Smooth muscle cell (in vitro differentiated cells): ENCODE results near the gene GADL1. TPM values are rescaled to one million over a fixed set of nuclear protein-coding genes. Genes with fewer than 3 reads are reported as not detected.

Experiments used
- DNase-seq: peaks from one replicate; lab custom pipeline; 2025; ENCODE audit not compliant: unreplicated experiment; lab: John Stamatoyannopoulos, UW
- H2AFZ ChIP-seq: fragments of 200-600 bp; sonication (generic); 2 replicates; pipeline ENCODE4 v1.6.0; 2016; ENCODE audit warnings: antibody characterized with exemption, low read depth, mild to moderate bottlenecking
- H3F3A ChIP-seq: fragments of 200-600 bp; sonication (generic); 2 replicates; pipeline ENCODE4 v1.6.0; 2017; ENCODE audit warnings: antibody characterized with exemption, low read depth
- H3K27ac ChIP-seq: fragments of 200-600 bp; sonication (generic); 2 replicates; pipeline ENCODE4 v1.5.1; 2016; ENCODE audit warnings: low read depth, mild to moderate bottlenecking
- H3K27me3 ChIP-seq: fragments of 200-600 bp; sonication (generic); 2 replicates; pipeline ENCODE4 v1.6.1; 2016; ENCODE audit warnings: low read depth, mild to moderate bottlenecking
- H3K36me3 ChIP-seq: fragments of 200-600 bp; sonication (generic); 2 replicates; pipeline ENCODE4 v1.5.1; 2016; ENCODE audit warnings: low read depth
- H3K4me1 ChIP-seq: fragments of 200-600 bp; sonication (generic); 2 replicates; pipeline ENCODE4 v1.5.1; 2016; ENCODE audit warnings: low read depth
- H3K4me2 ChIP-seq: fragments of 200-600 bp; sonication (generic); 2 replicates; pipeline ENCODE4 v1.6.0; 2016; ENCODE audit warnings: mild to moderate bottlenecking
- H3K4me3 ChIP-seq: fragments of 200-600 bp; sonication (generic); 2 replicates; pipeline ENCODE4 v1.5.1; 2016; ENCODE audit warnings: mild to moderate bottlenecking
- H3K79me2 ChIP-seq: fragments of 200-600 bp; sonication (generic); 2 replicates; pipeline ENCODE4 v1.6.0; 2016; ENCODE audit warnings: low read depth, mild to moderate bottlenecking
- H3K9ac ChIP-seq: fragments of 200-600 bp; sonication (generic); 2 replicates; pipeline ENCODE4 v1.6.0; 2016; ENCODE audit warnings: low read depth
- H3K9me3 ChIP-seq: fragments of 200-600 bp; sonication (generic); replicated peaks from 2 replicates; pipeline ENCODE4 v1.5.1; 2016; ENCODE audit warnings: low read depth
- H4K20me1 ChIP-seq: fragments of 200-600 bp; sonication (generic); 2 replicates; pipeline ENCODE4 v1.6.0; 2016; ENCODE audit warnings: low read depth
- CTCF ChIP-seq: fragments of 200-600 bp; sonication (generic); IDR thresholded peaks from 2 replicates; pipeline ENCODE4 v1.5.1; 2017; ENCODE audit warnings: borderline replicate concordance, mild to moderate bottlenecking, antibody characterized with exemption; ENCODE audit not compliant: insufficient read depth, poor library complexity, severe bottlenecking
- WGBS: methylation state at CpG from one replicate; pipeline ENCODE4 v1.1.7; 2016; ENCODE audit warnings: low lambda C conversion rate; 5-methylcytosine and 5-hydroxymethylcytosine counted together
- polyA plus RNA-seq: library from polyadenylated mRNA; unstranded; fragments of >200 nt; fragmentation: Nextera tagmentation; extraction: Ambion mirVana; gene quantifications from 2 replicates; pipeline ENCODE4 v1.2.1, GENCODE V29; 2016
- total RNA-seq: library from RNA; depleted of rRNA; stranded (reverse); fragments of >200 nt; gene quantifications from 2 replicates; pipeline ENCODE4 v1.2.3, GENCODE V29; 2014

Gene GADL1
- total and polyA plus RNA-seq, 2 experiments from 2014 or later, result not detected

DNA sequence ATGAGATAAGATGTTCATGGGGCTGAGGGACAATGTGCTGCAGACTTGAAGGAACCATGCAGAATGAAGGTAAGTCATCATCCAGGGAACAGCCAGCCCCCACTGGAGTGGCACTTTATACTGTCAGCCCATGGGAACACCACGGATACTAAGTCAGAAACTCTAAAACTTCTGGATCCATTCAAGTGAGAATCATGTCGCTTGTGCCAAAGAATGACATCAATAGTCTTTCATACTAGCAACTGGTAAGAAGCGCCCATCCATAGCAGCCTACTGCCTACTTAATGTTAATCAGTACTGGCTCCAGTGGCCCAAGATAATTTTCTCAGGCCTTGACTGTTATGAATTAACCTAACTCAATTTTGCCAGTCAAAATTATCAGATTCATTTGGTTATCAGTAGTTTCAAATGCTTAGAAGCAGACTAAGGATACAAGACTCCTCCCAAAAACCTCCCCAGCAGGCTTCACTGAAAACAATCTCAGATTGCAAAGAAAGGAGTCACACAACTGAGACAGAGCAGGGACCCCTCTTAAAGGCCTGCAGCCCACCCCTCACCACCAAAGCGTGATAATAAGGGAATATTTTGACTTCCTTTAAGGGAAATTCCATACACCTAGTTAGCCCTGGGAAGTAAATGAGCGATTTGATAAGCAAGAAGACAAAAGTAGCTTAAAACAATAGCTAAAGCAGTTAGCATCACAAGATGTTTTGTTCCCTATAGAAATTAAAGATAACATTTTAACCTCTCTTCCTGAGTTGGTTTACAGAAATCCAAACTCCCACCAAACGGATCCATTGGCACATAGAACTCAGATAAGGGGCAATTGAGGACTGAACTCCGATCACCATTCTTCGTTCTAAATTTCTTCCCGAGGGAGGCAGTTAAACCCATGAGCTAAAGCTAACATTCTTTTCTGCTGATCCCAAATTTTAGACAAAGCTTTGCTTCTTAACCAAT is 189.2 kb downstream of the GADL1 start:
- H3K9ac ChIP-seq, result no peak overlapping the region
- DNase-seq, result no peak
- TF ChIP-seq CTCF, result no peak

GRCh38 chr3:30702828-30703397 is 191.5 kb downstream of the GADL1 start:
- Histone ChIP-seq H3K36me3 (no peaks in the 10 kb centered on the region), H3K4me2 (no peak overlapping the region), H3K9me3 (no peaks in the 10 kb centered on the region), H3K27ac (no peak overlapping the region), H3K79me2 (no peaks in the 10 kb centered on the region), H3K4me1 (no peaks in the 10 kb centered on the region), H3K27me3 (no peaks in the 10 kb centered on the region), H3K9ac (no peak overlapping the region), H3F3A (no peaks in the 10 kb centered on the region), H3K4me3 (no peak overlapping the region), H4K20me1 (no peaks in the 10 kb centered on the region), H2AFZ (no peak overlapping the region)
- WGBS, result 93% methylated on average over 2 of the region's 2 CpGs
- no peak for TF ChIP-seq CTCF
- no peak for DNase-seq

More for the DNA sequence above, 189.2 kb downstream of the GADL1 start:
- Histone ChIP-seq H3F3A (no peaks in the 10 kb centered on the region), H3K4me2 (no peak overlapping the region), H3K79me2 (no peaks in the 10 kb centered on the region), H3K4me3 (no peak overlapping the region), H3K9me3 (no peaks in the 10 kb centered on the region), H3K4me1 (no peaks in the 10 kb centered on the region), H3K27me3 (no peaks in the 10 kb centered on the region), H2AFZ (no peak overlapping the region), H4K20me1 (no peaks in the 10 kb centered on the region), H3K27ac (no peak overlapping the region), H3K36me3 (no peaks in the 10 kb centered on the region)
- 90% methylated on average over 9 of the region's 9 CpGs for WGBS

GRCh38 chr3:30702038-30702827 is 192.2 kb downstream of the GADL1 start:
- no peak for TF ChIP-seq CTCF
- Histone ChIP-seq H3F3A (no peaks in the 10 kb centered on the region), H3K9ac (no peak overlapping the region), H3K4me1 (no peaks in the 10 kb centered on the region), H3K79me2 (no peaks in the 10 kb centered on the region), H3K27ac (no peak overlapping the region), H4K20me1 (no peaks in the 10 kb centered on the region), H3K36me3 (no peaks in the 10 kb centered on the region), H3K27me3 (no peaks in the 10 kb centered on the region), H3K4me2 (no peak overlapping the region), H3K4me3 (no peak overlapping the region), H2AFZ (no peak overlapping the region), H3K9me3 (no peaks in the 10 kb centered on the region)
- no peak for DNase-seq
